ENCODE measurements around the gene UTY. TPM values are rescaled to one million over a fixed set of nuclear protein-coding genes. Genes with fewer than 3 reads are reported as not detected.

Gene UTY
- total RNA-seq, 1 experiment from 2014 or later: 5.9 TPM

DNA sequence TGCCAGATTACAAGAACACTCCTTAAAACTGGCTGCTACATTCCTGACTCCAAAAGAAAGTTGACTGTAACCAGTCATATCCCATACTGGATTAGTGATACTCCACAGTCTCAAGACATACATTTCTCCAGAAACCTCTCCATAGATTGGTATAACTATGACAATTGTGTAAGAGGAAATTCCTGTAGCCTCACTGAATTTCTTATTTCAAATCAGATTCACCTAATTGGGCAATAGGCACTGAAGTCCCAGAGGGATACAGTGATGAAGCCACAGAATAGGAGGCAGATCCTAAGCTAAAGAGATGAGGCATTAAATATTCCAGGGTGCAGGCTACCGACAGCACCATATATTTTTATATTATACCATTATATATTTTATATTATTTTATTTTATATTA, 39.0 kb downstream of the UTY start:
- no peak overlapping the region for H3K27ac ChIP-seq (ENCODE audit: low read depth, low read length)
- RAD21 ChIA-PET (ENCODE audit: low non-redundant PET in 1 of 2, low total read pairs in 2 of 2, uncharacterized antibody in 2 of 2, unreplicated experiment in 2 of 2): no interaction called here
- CTCF ChIA-PET: no interaction called here
- no peak overlapping the region for H3K9ac ChIP-seq (ENCODE audit: low read length)
- H3K4me2 ChIP-seq (ENCODE audit: low read length): no peak overlapping the region
- no peak for TF ChIP-seq FOSL1 (IDR thresholded peaks at IDR 0.05; ENCODE audit: low read depth)
- no peak for TF ChIP-seq ELF1 (IDR thresholded peaks at IDR 0.05; ENCODE audit: borderline replicate concordance, low read depth)
- TF ChIP-seq, protein P1, sequence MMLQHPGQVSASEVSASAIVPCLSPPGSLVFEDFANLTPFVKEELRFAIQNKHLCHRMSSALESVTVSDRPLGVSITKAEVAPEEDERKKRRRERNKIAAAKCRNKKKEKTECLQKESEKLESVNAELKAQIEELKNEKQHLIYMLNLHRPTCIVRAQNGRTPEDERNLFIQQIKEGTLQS (IDR thresholded peaks at IDR 0.05): no peak
- TF ChIP-seq CEBPB (IDR thresholded peaks at IDR 0.05; ENCODE audit: low read depth): no peak
- TF ChIP-seq TCF7L2 (IDR thresholded peaks at IDR 0.05; ENCODE audit: borderline replicate concordance, extremely low read depth, insufficient read depth, insufficient read length): no peak
- TF ChIP-seq, protein P2, sequence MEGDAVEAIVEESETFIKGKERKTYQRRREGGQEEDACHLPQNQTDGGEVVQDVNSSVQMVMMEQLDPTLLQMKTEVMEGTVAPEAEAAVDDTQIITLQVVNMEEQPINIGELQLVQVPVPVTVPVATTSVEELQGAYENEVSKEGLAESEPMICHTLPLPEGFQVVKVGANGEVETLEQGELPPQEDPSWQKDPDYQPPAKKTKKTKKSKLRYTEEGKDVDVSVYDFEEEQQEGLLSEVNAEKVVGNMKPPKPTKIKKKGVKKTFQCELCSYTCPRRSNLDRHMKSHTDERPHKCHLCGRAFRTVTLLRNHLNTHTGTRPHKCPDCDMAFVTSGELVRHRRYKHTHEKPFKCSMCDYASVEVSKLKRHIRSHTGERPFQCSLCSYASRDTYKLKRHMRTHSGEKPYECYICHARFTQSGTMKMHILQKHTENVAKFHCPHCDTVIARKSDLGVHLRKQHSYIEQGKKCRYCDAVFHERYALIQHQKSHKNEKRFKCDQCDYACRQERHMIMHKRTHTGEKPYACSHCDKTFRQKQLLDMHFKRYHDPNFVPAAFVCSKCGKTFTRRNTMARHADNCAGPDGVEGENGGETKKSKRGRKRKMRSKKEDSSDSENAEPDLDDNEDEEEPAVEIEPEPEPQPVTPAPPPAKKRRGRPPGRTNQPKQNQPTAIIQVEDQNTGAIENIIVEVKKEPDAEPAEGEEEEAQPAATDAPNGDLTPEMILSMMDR (IDR thresholded peaks at IDR 0.05 in 2 of 3, conservative IDR thresholded peaks at IDR 0.05 in 1 of 3; ENCODE audit: borderline replicate concordance in 1 of 3, insufficient read depth in 1 of 3, low read depth in 2 of 3, low read length in 2 of 3): no peak
- TF ChIP-seq, protein P3, sequence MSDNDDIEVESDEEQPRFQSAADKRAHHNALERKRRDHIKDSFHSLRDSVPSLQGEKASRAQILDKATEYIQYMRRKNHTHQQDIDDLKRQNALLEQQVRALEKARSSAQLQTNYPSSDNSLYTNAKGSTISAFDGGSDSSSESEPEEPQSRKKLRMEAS (IDR thresholded peaks at IDR 0.05): no peak
- TF ChIP-seq RAD21 (IDR thresholded peaks at IDR 0.05; ENCODE audit: low read depth): no peak
- no peak for TF ChIP-seq SIN3A (IDR thresholded peaks at IDR 0.05; ENCODE audit: low read depth)
- TF ChIP-seq EGR1 (IDR thresholded peaks at IDR 0.05; ENCODE audit: low read depth): no peak
- TF ChIP-seq POLR2AphosphoS5 (IDR thresholded peaks at IDR 0.05; ENCODE audit: low read depth, low read length): no peak
- POLR2A ChIA-PET: no interaction called here
- no peaks in the 10 kb centered on the region for H3K36me3 ChIP-seq (ENCODE audit: control insufficient read depth in 1 of 2, insufficient read depth in 2 of 2, low read length in 2 of 2)
- H3K79me2 ChIP-seq (ENCODE audit: insufficient read depth, low read length): no peaks in the 10 kb centered on the region
- H3K9me2 ChIP-seq (ENCODE audit: insufficient read depth): no peaks in the 10 kb centered on the region
- H3K9me3 ChIP-seq (ENCODE audit: control insufficient read depth in 1 of 2, insufficient read depth in 1 of 2, low read depth in 1 of 2, low read length in 2 of 2): no peaks in the 10 kb centered on the region
- no peak for ATAC-seq
- H2AFZ ChIP-seq (ENCODE audit: low read depth, low read length, poor library complexity, severe bottlenecking): no peak overlapping the region
- intact Hi-C loops (cut with micrococcal nuclease): no loop called here
- H3K4me1 ChIP-seq (ENCODE audit: control insufficient read depth in 1 of 2, insufficient read depth in 2 of 2, low read length in 2 of 2): no peaks in the 10 kb centered on the region
- BruUV-seq (replicated peaks): no TSS peak
- H3K4me3 ChIP-seq (replicated peaks in 1 of 2; ENCODE audit: low read depth in 1 of 2, low read length in 2 of 2): no peak overlapping the region
- no peak for DNase-seq (ENCODE audit: low read depth, low spot score)
- H3K27me3 ChIP-seq (ENCODE audit: insufficient read depth, low read length): no peaks in the 10 kb centered on the region
- H4K20me1 ChIP-seq (ENCODE audit: insufficient read depth): no peaks in the 10 kb centered on the region
